ENCODE data around the gene KCMF1. TPM values are rescaled to one million over a fixed set of nuclear protein-coding genes. Genes with fewer than 3 reads are reported as not detected.
A peak's percentile ranks its signal among the peaks of the same experiment; 100 is the strongest.

The KCMF1 gene
- total and polyA plus RNA-seq, 8 donors, result 2.3 to 88.4 (median 44.5) TPM

GRCh38 chr2:85012855-85013254, 41.9 kb downstream of the KCMF1 start:
- TF ChIP-seq EP300 (IDR thresholded peaks at IDR 0.05) (no peak), POLR2AphosphoS5 (IDR thresholded peaks at IDR 0.05) (no peak), POLR2A (IDR thresholded peaks at IDR 0.05) (no peak)
- TF ChIP-seq, protein P1, sequence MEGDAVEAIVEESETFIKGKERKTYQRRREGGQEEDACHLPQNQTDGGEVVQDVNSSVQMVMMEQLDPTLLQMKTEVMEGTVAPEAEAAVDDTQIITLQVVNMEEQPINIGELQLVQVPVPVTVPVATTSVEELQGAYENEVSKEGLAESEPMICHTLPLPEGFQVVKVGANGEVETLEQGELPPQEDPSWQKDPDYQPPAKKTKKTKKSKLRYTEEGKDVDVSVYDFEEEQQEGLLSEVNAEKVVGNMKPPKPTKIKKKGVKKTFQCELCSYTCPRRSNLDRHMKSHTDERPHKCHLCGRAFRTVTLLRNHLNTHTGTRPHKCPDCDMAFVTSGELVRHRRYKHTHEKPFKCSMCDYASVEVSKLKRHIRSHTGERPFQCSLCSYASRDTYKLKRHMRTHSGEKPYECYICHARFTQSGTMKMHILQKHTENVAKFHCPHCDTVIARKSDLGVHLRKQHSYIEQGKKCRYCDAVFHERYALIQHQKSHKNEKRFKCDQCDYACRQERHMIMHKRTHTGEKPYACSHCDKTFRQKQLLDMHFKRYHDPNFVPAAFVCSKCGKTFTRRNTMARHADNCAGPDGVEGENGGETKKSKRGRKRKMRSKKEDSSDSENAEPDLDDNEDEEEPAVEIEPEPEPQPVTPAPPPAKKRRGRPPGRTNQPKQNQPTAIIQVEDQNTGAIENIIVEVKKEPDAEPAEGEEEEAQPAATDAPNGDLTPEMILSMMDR (IDR thresholded peaks at IDR 0.05), result no peak
- WGBS, 5 donors, result 88 to 97% (median 90%) methylated on average over 1 of the region's 1 CpG
- H3K4me1 ChIP-seq, result peaks cover 36 to 88% (median 63%) of the 10 kb centered on the region in 4 donors
- no peak overlapping the region for H3K27ac ChIP-seq
- intact Hi-C loops (cut with DNase I; ENCODE audit: low total_unique reads), result no loop called here
- no peaks in the 10 kb centered on the region for H3K9me3 ChIP-seq
- peaks cover 1 to 6% (median 4%) of the 10 kb centered on the region in 4 donors for H3K36me3 ChIP-seq
- no peak overlapping the region for H3K4me3 ChIP-seq
- no peak for DNase-seq
- H3K27me3 ChIP-seq, result no peaks in the 10 kb centered on the region

- 49 to 66% (median 60%) methylated on average over 7 of the region's 7 CpGs for WGBS, 5 donors
- intact Hi-C loops (cut with DNase I; ENCODE audit: low total_unique reads), result no loop called here
- Histone ChIP-seq H3K36me3 (no peaks in the 10 kb centered on the region), H3K27me3 (no peaks in the 10 kb centered on the region), H3K4me3 (no peak overlapping the region), H3K9me3 (no peaks in the 10 kb centered on the region), H3K4me1 (peaks cover 31 to 88% (median 67%) of the 10 kb centered on the region in 4 donors), H3K27ac (peak overlapping the region in 4 of 5 donors; percentile 5 to 62 (median 32))
- TF ChIP-seq, protein P1 (IDR thresholded peaks at IDR 0.05), result no peak
- TF ChIP-seq POLR2AphosphoS5 (IDR thresholded peaks at IDR 0.05) (no peak), POLR2A (IDR thresholded peaks at IDR 0.05) (no peak), EP300 (IDR thresholded peaks at IDR 0.05) (no peak)
- no peak for DNase-seq
Measured at GRCh38 chr2:85015653-85016360, 44.8 kb downstream of the KCMF1 start.

- Histone ChIP-seq H3K27me3 (no peaks in the 10 kb centered on the region), H3K9me3 (no peaks in the 10 kb centered on the region), H3K36me3 (no peaks in the 10 kb centered on the region), H3K4me1 (peaks cover 27 to 82% (median 61%) of the 10 kb centered on the region in 4 donors), H3K4me3 (no peak overlapping the region), H3K27ac (peak overlapping the region in 3 of 5 donors; percentile 25 to 62 (median 40))
- intact Hi-C loops (cut with DNase I; ENCODE audit: low total_unique reads), result no loop called here
- 72 to 91% (median 78%) methylated on average over 3 of the region's 3 CpGs for WGBS, 5 donors
- TF ChIP-seq POLR2A (IDR thresholded peaks at IDR 0.05) (no peak), EP300 (IDR thresholded peaks at IDR 0.05) (no peak)
- TF ChIP-seq, protein P1 (IDR thresholded peaks at IDR 0.05), result no peak
- DNase-seq, result no peak
Measured at GRCh38 chr2:85016446-85016845, 45.5 kb downstream of the KCMF1 start.

DNA sequence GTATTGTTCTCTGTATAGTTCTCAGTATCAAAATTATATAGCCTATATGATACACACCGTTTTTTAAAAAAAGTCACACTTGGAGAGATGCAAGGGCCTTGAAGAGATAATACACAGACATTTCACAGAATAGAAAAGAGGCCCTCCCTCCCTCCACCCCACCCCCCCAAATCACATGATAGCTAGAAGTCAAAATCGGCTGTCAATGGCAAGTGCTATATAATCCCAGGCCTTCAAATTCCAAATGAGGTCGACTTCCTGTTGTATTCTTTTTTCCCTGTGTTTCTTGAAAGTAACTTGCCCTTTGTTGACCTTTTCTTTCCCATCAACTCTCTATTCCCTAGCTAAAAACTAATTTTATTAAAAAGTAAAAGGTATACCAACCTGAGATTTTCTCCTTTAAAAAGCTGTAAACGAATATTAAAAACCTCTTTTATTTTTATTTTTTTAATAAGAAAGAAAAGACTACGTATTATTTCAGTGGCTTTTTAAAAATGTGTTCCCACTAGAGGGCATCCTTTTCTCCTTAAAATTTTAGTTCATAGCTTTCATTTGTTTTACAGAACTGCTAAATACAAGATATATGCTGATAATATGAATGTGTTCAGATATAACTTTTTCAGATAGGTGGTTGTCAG, 46.6 kb downstream of the KCMF1 start:
- intact Hi-C loops (cut with DNase I; ENCODE audit: low total_unique reads), result no loop called here
- no peak for TF ChIP-seq POLR2AphosphoS5 (IDR thresholded peaks at IDR 0.05)
- no peak for TF ChIP-seq EP300 (IDR thresholded peaks at IDR 0.05)
- TF ChIP-seq, protein P1 (IDR thresholded peaks at IDR 0.05), result peak in 3 of 7 experiments; percentile 8 to 37 (median 29)
- TF ChIP-seq POLR2A (IDR thresholded peaks at IDR 0.05), result no peak
- Histone ChIP-seq H3K27ac (no peak overlapping the region), H3K27me3 (no peaks in the 10 kb centered on the region), H3K4me3 (no peak overlapping the region), H3K4me1 (peaks cover 21 to 71% (median 51%) of the 10 kb centered on the region in 4 donors), H3K9me3 (no peaks in the 10 kb centered on the region), H3K36me3 (no peaks in the 10 kb centered on the region)
- peak in 1 of 2 donors; percentile 35 for DNase-seq
- 24 to 32% (median 28%) methylated on average over 5 of the region's 5 CpGs for WGBS, 5 donors
